Hair follicular keratinocyte (primary cell): ENCODE data around the gene ITGB3BP. TPM values are rescaled to one million over a fixed set of nuclear protein-coding genes. Genes with fewer than 3 reads are reported as not detected.

Experiments
- total RNA-seq: library from RNA; depleted of rRNA; stranded (reverse); fragments of >200 nt; gene quantifications from 2 replicates; pipeline ENCODE4 v1.2.3, GENCODE V29; 2015

ITGB3BP gene, protein sequence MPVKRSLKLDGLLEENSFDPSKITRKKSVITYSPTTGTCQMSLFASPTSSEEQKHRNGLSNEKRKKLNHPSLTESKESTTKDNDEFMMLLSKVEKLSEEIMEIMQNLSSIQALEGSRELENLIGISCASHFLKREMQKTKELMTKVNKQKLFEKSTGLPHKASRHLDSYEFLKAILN
- 17.1 and 30.3 TPM in 2 replicates for total RNA-seq

DNA sequence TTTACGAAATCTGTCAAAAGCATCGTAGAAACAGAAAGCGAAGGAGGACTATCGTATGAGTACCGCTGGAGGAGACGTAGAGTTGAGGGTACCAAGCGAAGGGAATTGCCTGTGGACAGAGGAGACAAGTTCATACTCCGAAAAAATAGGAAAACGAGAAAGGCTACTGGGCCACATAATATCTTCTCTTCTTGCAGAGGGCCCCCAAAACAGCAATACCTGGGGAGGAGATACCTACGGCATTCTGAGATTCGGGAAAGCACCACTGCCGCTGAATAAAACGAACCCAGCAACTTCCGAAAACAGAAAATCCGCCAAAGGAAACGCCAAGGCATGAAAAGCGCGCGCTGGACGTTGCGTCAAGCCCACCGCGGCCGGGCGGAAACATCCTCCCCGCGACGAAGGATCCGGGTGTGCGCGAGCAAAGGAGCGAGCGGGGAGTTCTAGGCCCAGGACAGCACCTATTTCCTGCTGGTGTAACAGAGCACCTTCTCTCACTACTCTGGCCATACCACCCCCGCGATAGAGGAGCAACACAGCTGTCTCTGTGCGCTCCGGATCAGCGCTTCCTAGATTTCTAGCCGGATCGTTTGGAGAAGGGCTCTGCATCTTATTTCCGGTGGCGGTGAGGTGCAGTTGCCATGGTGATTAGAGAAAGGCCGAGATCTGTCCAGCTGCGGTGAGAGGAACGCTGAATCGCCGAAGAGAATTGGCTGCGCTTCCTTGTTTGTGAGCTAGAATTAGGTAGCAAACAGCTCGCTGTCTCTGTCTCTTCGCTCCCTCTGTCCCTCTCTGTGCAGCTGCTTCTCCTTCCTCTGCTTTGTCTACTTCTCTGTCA is at the start of gene ITGB3BP, which contains the start of gene EFCAB7:
Gene ITGB3BP (minus strand): TSS at position 335 of the 838 bp plus-strand sequence. CDS start 92 bp downstream, at position 243.
Gene EFCAB7 (plus strand): TSS at position 635 of the 838 bp plus-strand sequence. CDS start 2,048 bp downstream, outside the sequence.

Other genes with a start within 250 kb of the ITGB3BP start
- gene FOXD3, start 200.7 kb downstream of the ITGB3BP start, total RNA-seq: not detected in 2 replicates
- 9.5 and 10.9 TPM in 2 replicates for gene ALG6, start 155.6 kb downstream of the ITGB3BP start, total RNA-seq
- 3.2 and 3.6 TPM in 2 replicates for gene EFCAB7, start 300 bp upstream of the ITGB3BP start, total RNA-seq
- gene PGM1, start 70.2 kb upstream of the ITGB3BP start, total RNA-seq: 90.2 and 104 TPM in 2 replicates